Measurements from ENCODE around the gene PSD2. TPM values are rescaled to one million over a fixed set of nuclear protein-coding genes. Genes with fewer than 3 reads are reported as not detected.

The PSD2 gene
- total RNA-seq, 1 experiment from 2014 or later = 0.22 TPM

DNA sequence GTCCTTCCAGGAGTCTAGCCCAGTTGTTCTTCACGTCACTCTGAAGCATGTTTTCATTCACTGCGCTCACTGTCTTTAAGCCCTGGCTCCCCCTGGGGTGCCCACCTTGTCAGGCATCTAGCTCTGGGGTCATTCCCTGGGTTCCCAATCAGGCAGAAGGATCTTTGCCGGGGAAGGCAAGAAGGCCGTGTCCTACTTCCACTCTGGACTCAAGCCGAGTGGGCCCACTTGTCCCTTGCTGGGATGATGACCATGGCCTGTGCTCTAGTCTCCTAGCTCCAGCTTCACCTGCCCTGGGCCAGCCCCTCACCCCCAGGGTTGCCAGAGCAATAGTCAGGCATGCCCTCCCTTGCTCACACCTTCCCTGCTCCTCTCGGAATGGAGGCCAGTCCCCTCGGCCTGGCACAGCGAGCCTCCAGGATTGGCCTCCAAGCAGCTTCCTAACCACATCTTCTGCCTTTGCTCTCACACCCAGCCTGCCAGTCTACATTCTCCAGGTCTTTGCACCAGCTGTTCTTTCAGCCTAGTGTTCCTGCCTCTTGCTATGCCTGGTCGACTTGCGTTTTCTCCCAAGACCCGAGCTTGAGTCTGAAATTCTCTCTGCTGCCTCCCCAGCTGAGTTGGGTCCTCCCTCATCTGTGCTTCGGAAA, 32.2 kb upstream of the PSD2 start:
- Mint-ChIP-seq H3K27ac (no peak overlapping the region), H3K4me3 (peak overlapping the region in 1 of 2 experiments; percentile 67; a peak in 1 of 5 replicates), H3K4me1 (peaks cover 41 to 48% of the 10 kb centered on the region in 2 experiments), H3K27me3 (ENCODE audit: low read depth) (peaks cover 83% of the 10 kb centered on the region), H3K36me3 (ENCODE audit: insufficient read depth in 1 of 3, low read depth in 3 of 3) (no peaks in the 10 kb centered on the region), H3K9me3 (no peaks in the 10 kb centered on the region; a peak in 2 of 5 replicates)
- no peak overlapping the region for H3K56ac ChIP-seq (ENCODE audit: insufficient read length, low read depth, low read length)
- H2AFZ ChIP-seq (ENCODE audit: low read length) = no peak overlapping the region
- H3K23ac ChIP-seq (ENCODE audit: insufficient read length, low read depth, low read length) = no peak overlapping the region
- no peak overlapping the region for H3K27ac ChIP-seq (ENCODE audit: insufficient read length, low read depth, low read length)
- H3K27me3 ChIP-seq (ENCODE audit: insufficient read depth, low read length) = no peaks in the 10 kb centered on the region; the same call in 1 of the 2 replicates
- no CpG with 5 or more reads among the region's 12 CpGs for WGBS (ENCODE audit: extremely low coverage, insufficient read length, low lambda C conversion rate)
- H3K14ac ChIP-seq (ENCODE audit: insufficient read depth, low read length) = no peak overlapping the region
- no peak overlapping the region for H2AK5ac ChIP-seq (ENCODE audit: insufficient read length, low read length)
- no peak overlapping the region for H2BK15ac ChIP-seq (ENCODE audit: low read depth, low read length)
- no peak overlapping the region for H2BK120ac ChIP-seq (ENCODE audit: low read depth, low read length, poor library complexity, severe bottlenecking)
- no peak overlapping the region for H3K18ac ChIP-seq (ENCODE audit: insufficient read length, low read depth, low read length)
- no peak overlapping the region for H2BK12ac ChIP-seq (ENCODE audit: insufficient read length, low read depth, low read length)
- H4K91ac ChIP-seq (ENCODE audit: insufficient read length, low read depth, low read length) = no peak overlapping the region
- H3K4me2 ChIP-seq (ENCODE audit: insufficient read depth, insufficient read length, low read length) = no peak overlapping the region
- no peak overlapping the region for H2BK5ac ChIP-seq (ENCODE audit: insufficient read length, low read length)
- no peaks in the 10 kb centered on the region for H3K79me2 ChIP-seq (ENCODE audit: insufficient read depth, low read length)
- no peak overlapping the region for H3K4ac ChIP-seq (ENCODE audit: low read depth, low read length)
- no peak overlapping the region for H3K9ac ChIP-seq (ENCODE audit: extremely low read depth, insufficient read length, low read length)
- H4K8ac ChIP-seq (replicated peaks; ENCODE audit: insufficient read length, low read depth, low read length) = no peak overlapping the region
- H4K20me1 ChIP-seq (ENCODE audit: control insufficient read depth, insufficient read depth, insufficient read length) = no peaks in the 10 kb centered on the region
- no peaks in the 10 kb centered on the region for H3K23me2 ChIP-seq (ENCODE audit: insufficient read length, low read depth, low read length, poor library complexity, severe bottlenecking)
- peaks cover 3% of the 10 kb centered on the region; the same call in 1 of the 2 replicates for H3K4me1 ChIP-seq (ENCODE audit: insufficient read depth, low read length)
- H3T11ph ChIP-seq (ENCODE audit: low read length) = no peak overlapping the region
- H3K79me1 ChIP-seq (ENCODE audit: insufficient read depth, low read depth, low read length, poor library complexity, severe bottlenecking) = no peaks in the 10 kb centered on the region
- H4K5ac ChIP-seq (ENCODE audit: insufficient read length, low read depth, low read length) = no peak overlapping the region
- no peaks in the 10 kb centered on the region for H3K9me3 ChIP-seq (ENCODE audit: control insufficient read depth, low read depth, low read length)
- TF ChIP-seq, protein P1, sequence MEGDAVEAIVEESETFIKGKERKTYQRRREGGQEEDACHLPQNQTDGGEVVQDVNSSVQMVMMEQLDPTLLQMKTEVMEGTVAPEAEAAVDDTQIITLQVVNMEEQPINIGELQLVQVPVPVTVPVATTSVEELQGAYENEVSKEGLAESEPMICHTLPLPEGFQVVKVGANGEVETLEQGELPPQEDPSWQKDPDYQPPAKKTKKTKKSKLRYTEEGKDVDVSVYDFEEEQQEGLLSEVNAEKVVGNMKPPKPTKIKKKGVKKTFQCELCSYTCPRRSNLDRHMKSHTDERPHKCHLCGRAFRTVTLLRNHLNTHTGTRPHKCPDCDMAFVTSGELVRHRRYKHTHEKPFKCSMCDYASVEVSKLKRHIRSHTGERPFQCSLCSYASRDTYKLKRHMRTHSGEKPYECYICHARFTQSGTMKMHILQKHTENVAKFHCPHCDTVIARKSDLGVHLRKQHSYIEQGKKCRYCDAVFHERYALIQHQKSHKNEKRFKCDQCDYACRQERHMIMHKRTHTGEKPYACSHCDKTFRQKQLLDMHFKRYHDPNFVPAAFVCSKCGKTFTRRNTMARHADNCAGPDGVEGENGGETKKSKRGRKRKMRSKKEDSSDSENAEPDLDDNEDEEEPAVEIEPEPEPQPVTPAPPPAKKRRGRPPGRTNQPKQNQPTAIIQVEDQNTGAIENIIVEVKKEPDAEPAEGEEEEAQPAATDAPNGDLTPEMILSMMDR (conservative IDR thresholded peaks at IDR 0.05) = no peak
- H2BK20ac ChIP-seq (ENCODE audit: low read depth, low read length, poor library complexity, severe bottlenecking) = no peak overlapping the region
- no peak for DNase-seq

All from H9 (cell line).